A549 (cell line): Measurements from ENCODE around the gene SPECC1L. TPM values are rescaled to one million over a fixed set of nuclear protein-coding genes. Genes with fewer than 3 reads are reported as not detected.

ENCODE experiments used
- ATAC-seq, 2 experiments: fragments of 200-7000 bp in 1 of 2; fragments of >200 bp in 1 of 2; cut with Nextera tagmentation in 1 of 2; cut with Tn5 transposase in 1 of 2; 3 replicates each; pipeline versions ENCODE4 v1.8.0 to v1.9.1; 2018 to 2020; ENCODE audit warnings: mild to moderate bottlenecking in 1 of 2, moderate library complexity in 1 of 2
- CTCF ChIA-PET: fragments of 300-600 bp; sonication (Branson Sonifier 250); formaldehyde crosslinking; extraction: SDS; loops from one replicate; lab custom pipeline; 2021; ENCODE audit warnings: antibody characterized with exemption, inconsistent platforms; lab: Yijun Ruan, JAX
- POLR2A ChIA-PET: fragments of 350-600 bp; formaldehyde crosslinking; extraction: SDS; loops from one replicate; lab custom pipeline; 2021; ENCODE audit warnings: antibody characterized with exemption, inconsistent platforms; lab: Yijun Ruan, JAX
- DNase-seq, 2 experiments: peaks; one replicate each; pipeline versions ENCODE4 v3.0.0 to v3.0.0-alpha.2; 2011 to 2016; ENCODE audit warnings: low read depth in 1 of 2, low spot score in 1 of 2
- FAIRE-seq: peaks from 2 replicates; lab custom pipeline; 2011; peaks lifted over from hg19 to GRCh38; lab: Jason Lieb, UNC
- H3K27ac ChIP-seq, 2 experiments: fragments of >200 bp; sonication (Bioruptor Twin); formaldehyde crosslinking; 3 replicates each; pipeline ENCODE4 v1.5.1; 2016 to 2017
- H3K4me1 ChIP-seq: fragments of >200 bp; sonication (Bioruptor Twin); formaldehyde crosslinking; 3 replicates; pipeline ENCODE4 v1.6.1; 2016
- H3K4me2 ChIP-seq: fragments of >200 bp; sonication (Bioruptor Twin); formaldehyde crosslinking; 3 replicates; pipeline ENCODE4 v1.6.1; 2016
- H3K4me3 ChIP-seq: fragments of >200 bp; sonication (Bioruptor Twin); formaldehyde crosslinking; 3 replicates; pipeline ENCODE4 v1.5.1; 2016
- H3K9me3 ChIP-seq: fragments of >200 bp; sonication (Bioruptor Twin); formaldehyde crosslinking; 3 replicates; pipeline ENCODE4 v1.6.1; 2016
- BCL3 ChIP-seq: fragments of >200 bp; sonication (Bioruptor Twin); formaldehyde crosslinking; IDR thresholded peaks from 3 replicates; pipeline ENCODE4 v1.6.1; 2016
- CEBPB ChIP-seq, 2 experiments: fragments of >200 bp in 1 of 2; sonication (Bioruptor Twin) in 1 of 2; formaldehyde crosslinking in 1 of 2; IDR thresholded peaks; 2 replicates each; pipeline ENCODE4 v1.6.1; 2012 to 2016
- CHD2 ChIP-seq: fragments of 150-350 bp; IDR thresholded peaks from 2 replicates; pipeline ENCODE4 v1.6.1; 2014; ENCODE audit warnings: low read length; ENCODE audit not compliant: partially characterized antibody
- CHD4 ChIP-seq: fragments of 200-600 bp; sonication (generic); IDR thresholded peaks from 2 replicates; pipeline ENCODE4 v1.6.1; 2016; ENCODE audit warnings: antibody characterized with exemption, mild to moderate bottlenecking, borderline replicate concordance
- EHMT2 ChIP-seq: fragments of 200-600 bp; sonication (generic); IDR thresholded peaks from 2 replicates; pipeline ENCODE4 v1.6.1; 2016; ENCODE audit warnings: antibody characterized with exemption, low read depth, mild to moderate bottlenecking, moderate library complexity
- EP300 ChIP-seq, 2 experiments: fragments of >200 bp; sonication (Bioruptor Twin); formaldehyde crosslinking; IDR thresholded peaks; 2 replicates in 1 of 2; 3 replicates in 1 of 2; pipeline ENCODE4 v1.6.1; 2016 to 2017
- FOSB ChIP-seq: fragments of 250-450 bp; sonication (Bioruptor Pico); IDR thresholded peaks from 2 replicates; pipeline ENCODE4 v1.5.0; 2020; ENCODE audit warnings: mild to moderate bottlenecking, moderate library complexity
- FOSL2 ChIP-seq, 2 experiments: fragments of 450-650 bp in 1 of 2; fragments of >200 bp in 1 of 2; sonication (Bioruptor Twin) in 1 of 2; formaldehyde crosslinking; IDR thresholded peaks; 2 replicates each; pipeline versions ENCODE4 v1.5.0 to v1.6.1; 2016 to 2020; ENCODE audit warnings: mild to moderate bottlenecking in 1 of 2, moderate library complexity in 1 of 2
- GATA3 ChIP-seq: IDR thresholded peaks from 2 replicates; pipeline ENCODE4 v1.6.1; 2012; ENCODE audit warnings: borderline replicate concordance
- HOXA7 ChIP-seq: fragments of 250-450 bp; sonication (Bioruptor Pico); IDR thresholded peaks from 2 replicates; pipeline ENCODE4 v1.5.0; 2020; ENCODE audit warnings: mild to moderate bottlenecking, moderate library complexity
- JUN ChIP-seq, 2 experiments: fragments of >200 bp; sonication (Bioruptor Twin); formaldehyde crosslinking; IDR thresholded peaks; 2 replicates in 1 of 2; 3 replicates in 1 of 2; pipeline ENCODE4 v1.6.1; 2016 to 2017
- JUNB ChIP-seq: fragments of >200 bp; sonication (Bioruptor Twin); formaldehyde crosslinking; IDR thresholded peaks from 2 replicates; pipeline ENCODE4 v1.6.1; 2016
- KDM5A ChIP-seq: fragments of 200-600 bp; sonication (generic); IDR thresholded peaks from 2 replicates; pipeline ENCODE4 v1.6.1; 2016; ENCODE audit warnings: antibody characterized with exemption, mild to moderate bottlenecking
- MAFK ChIP-seq: fragments of 450-650 bp; IDR thresholded peaks from 2 replicates; pipeline ENCODE4 v1.6.1; 2014; ENCODE audit not compliant: partially characterized antibody
- MYC ChIP-seq: IDR thresholded peaks from 2 replicates; pipeline ENCODE4 v1.6.1; 2012; ENCODE audit warnings: mild to moderate bottlenecking, inconsistent platforms, low read length, improper control_type of control experiment, borderline replicate concordance
- NFE2L2 ChIP-seq: fragments of 150-350 bp; conservative IDR thresholded peaks from 2 replicates; pipeline ENCODE4 v1.6.1; 2014; ENCODE audit warnings: low read length
- NPAS2 ChIP-seq: fragments of 250-450 bp; sonication (Bioruptor Pico); IDR thresholded peaks from 2 replicates; pipeline ENCODE4 v1.8.0; 2022; ENCODE audit warnings: mild to moderate bottlenecking, moderate library complexity, borderline replicate concordance
- PHF8 ChIP-seq: fragments of 200-600 bp; sonication (generic); IDR thresholded peaks from 2 replicates; pipeline ENCODE4 v1.6.1; 2016; ENCODE audit warnings: low read depth, mild to moderate bottlenecking, antibody characterized with exemption, moderate library complexity, borderline replicate concordance
- RARB ChIP-seq: fragments of 250-450 bp; sonication (Bioruptor Pico); IDR thresholded peaks from 2 replicates; pipeline ENCODE4 v1.8.0; 2021; ENCODE audit warnings: mild to moderate bottlenecking, moderate library complexity
- RFX5 ChIP-seq: fragments of 450-650 bp; IDR thresholded peaks from 2 replicates; pipeline ENCODE4 v1.7.1; 2014; ENCODE audit warnings: antibody characterized with exemption, mild to moderate bottlenecking, moderate library complexity
- RNF2 ChIP-seq: fragments of 200-600 bp; sonication (generic); IDR thresholded peaks from 2 replicates; pipeline ENCODE4 v1.6.1; 2016; ENCODE audit warnings: low read depth, mild to moderate bottlenecking, antibody characterized with exemption, moderate library complexity, borderline replicate concordance
- SMC3 ChIP-seq: fragments of >200 bp; sonication (Bioruptor Twin); formaldehyde crosslinking; IDR thresholded peaks from 3 replicates; pipeline ENCODE4 v1.6.1; 2018; ENCODE audit warnings: inconsistent platforms
- SREBF2 ChIP-seq: fragments of 450-650 bp; IDR thresholded peaks from 2 replicates; pipeline ENCODE4 v1.6.1; 2014; ENCODE audit warnings: mild to moderate bottlenecking, moderate library complexity
- TP53 ChIP-seq: fragments of 250-450 bp; sonication (Bioruptor Pico); IDR thresholded peaks from 2 replicates; pipeline ENCODE4 v1.5.0; 2021; ENCODE audit warnings: mild to moderate bottlenecking, moderate library complexity
- ZFP36 ChIP-seq: fragments of 450-650 bp; IDR thresholded peaks from 2 replicates; pipeline ENCODE4 v1.6.1; 2014; ENCODE audit warnings: borderline replicate concordance; ENCODE audit not compliant: partially characterized antibody
- ZNF302 ChIP-seq: fragments of 250-450 bp; sonication (Bioruptor Pico); IDR thresholded peaks from 2 replicates; pipeline ENCODE4 v1.9.0; 2021; ENCODE audit warnings: inconsistent platforms, mild to moderate bottlenecking, moderate library complexity
- WGBS: methylation state at CpG from one replicate; pipeline ENCODE4 v1.1.6; 2017; ENCODE audit errors: missing lambda C conversion rate; 5-methylcytosine and 5-hydroxymethylcytosine counted together
- polyA plus RNA-seq, 4 experiments: library from polyadenylated mRNA; depleted of rRNA in 3 of 4; stranded (reverse); fragments of >200 nt; fragmentation: RNase III in 1 of 4; extraction: RNeasy Plus Mini Kit Qiagen cat#74134 plus additional on column Dnase treatment in 1 of 4; gene quantifications; 2 replicates in 3 of 4; 3 replicates in 1 of 4; pipeline ENCODE4 v1.2.3, GENCODE V29; 2011 to 2017
- TF ChIP-seq, protein P1 (sequence below): IDR thresholded peaks from 2 replicates; pipeline ENCODE4 v1.6.1; 2012
- TF ChIP-seq, protein P2 (sequence below): IDR thresholded peaks from 2 replicates; pipeline ENCODE4 v1.6.1; 2012; ENCODE audit warnings: low read depth, borderline replicate concordance

Gene SPECC1L
- polyA plus RNA-seq, 2 of the 4 experiments (the other 2 are of a cell fraction), result 14.8 to 25.2 TPM

DNA sequence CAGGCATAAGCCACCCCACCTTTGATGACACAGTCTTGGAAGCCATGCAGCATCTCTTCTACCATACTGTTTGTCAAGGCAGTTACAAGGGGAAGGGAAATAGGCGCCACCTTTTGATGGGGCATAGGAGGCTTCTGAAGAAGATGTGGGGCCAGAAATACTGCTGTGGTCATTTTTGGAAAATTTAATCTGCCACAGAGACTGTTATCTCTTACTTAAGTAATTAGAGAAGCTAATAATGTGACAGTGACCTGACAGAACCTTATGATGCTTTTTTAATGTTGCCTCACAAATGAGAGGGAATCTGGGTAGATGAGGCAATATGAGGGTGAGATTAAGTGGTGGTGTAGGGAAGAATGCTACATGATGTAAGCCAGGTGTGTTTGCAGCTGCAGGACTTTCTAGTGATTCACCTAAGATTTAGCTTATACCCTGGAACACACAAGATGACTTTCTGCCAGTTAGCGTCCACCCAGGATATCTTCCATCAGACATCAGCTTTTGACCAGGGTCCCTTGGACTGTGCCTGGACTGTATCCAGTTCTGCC lies 122.5 kb downstream of the SPECC1L start:
- POLR2A ChIA-PET, result no interaction called here
- no peak for FAIRE-seq
- TF ChIP-seq FOSL2 (IDR thresholded peaks at IDR 0.05) (no peak), FOSL2 (CRISPR knock-in tag; IDR thresholded peaks at IDR 0.05) (no peak), JUN (IDR thresholded peaks at IDR 0.05) (no peak), ZFP36 (no peak), CHD4 (no peak), NFE2L2 (no peak), EP300 (IDR thresholded peaks at IDR 0.05) (no peak), RARB (CRISPR knock-in tag) (no peak), MAFK (no peak), RFX5 (no peak), BCL3 (no peak), CEBPB (IDR thresholded peaks at IDR 0.05) (no peak), KDM5A (no peak), EHMT2 (no peak), NPAS2 (CRISPR knock-in tag) (no peak), PHF8 (no peak), FOSB (CRISPR knock-in tag) (no peak), SMC3 (no peak), GATA3 (no peak)
- TF ChIP-seq, all 56 proteins: peak for 0
- 97% methylated on average over 2 of the region's 2 CpGs for WGBS
- Histone ChIP-seq H3K4me3 (no peak overlapping the region), H3K27ac (no peak overlapping the region), H3K4me1 (no peaks in the 10 kb centered on the region), H3K4me2 (no peak overlapping the region), H3K9me3 (no peaks in the 10 kb centered on the region)
- ATAC-seq (no peak), DNase-seq (no peak)
- CTCF ChIA-PET, result interaction anchor here (1.0 to 1.1 kb wide), 2 partner anchors 10 kb away, joined by 3 read pairs; no protein-coding TSS in a partner anchor

DNA sequence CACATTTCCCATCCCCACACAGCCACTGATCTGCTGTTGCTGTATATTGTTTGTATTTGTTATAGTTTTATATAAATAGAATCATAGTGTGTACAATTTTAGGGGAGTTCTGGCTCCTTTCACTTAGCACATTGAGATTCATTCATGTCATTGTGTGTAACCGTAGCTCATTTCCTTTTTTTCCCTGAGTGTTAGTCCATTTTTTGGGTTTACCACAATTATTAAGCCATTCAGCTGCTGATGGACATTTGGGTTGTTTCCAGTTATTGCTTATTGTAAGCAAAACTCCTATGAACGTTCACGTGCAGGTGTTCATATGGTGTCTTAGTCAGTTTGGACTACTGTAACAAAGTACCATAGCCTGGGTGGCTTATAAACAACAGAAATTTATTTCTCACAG lies 123.2 kb downstream of the SPECC1L start:
- no peaks in the 10 kb centered on the region for H3K9me3 ChIP-seq
- no peak overlapping the region for H3K27ac ChIP-seq
- no peak for TF ChIP-seq FOSB (CRISPR knock-in tag)
- TF ChIP-seq MYC, result no peak
- TF ChIP-seq KDM5A, result no peak
- no peak for TF ChIP-seq RARB (CRISPR knock-in tag)
- no peak for TF ChIP-seq JUNB
- TF ChIP-seq, protein P1, sequence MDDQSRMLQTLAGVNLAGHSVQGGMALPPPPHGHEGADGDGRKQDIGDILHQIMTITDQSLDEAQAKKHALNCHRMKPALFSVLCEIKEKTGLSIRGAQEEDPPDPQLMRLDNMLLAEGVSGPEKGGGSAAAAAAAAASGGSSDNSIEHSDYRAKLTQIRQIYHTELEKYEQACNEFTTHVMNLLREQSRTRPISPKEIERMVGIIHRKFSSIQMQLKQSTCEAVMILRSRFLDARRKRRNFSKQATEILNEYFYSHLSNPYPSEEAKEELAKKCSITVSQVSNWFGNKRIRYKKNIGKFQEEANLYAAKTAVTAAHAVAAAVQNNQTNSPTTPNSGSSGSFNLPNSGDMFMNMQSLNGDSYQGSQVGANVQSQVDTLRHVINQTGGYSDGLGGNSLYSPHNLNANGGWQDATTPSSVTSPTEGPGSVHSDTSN, result no peak
- no peak for TF ChIP-seq GATA3
- ATAC-seq, result no peak
- WGBS, result 88% methylated on average over 3 of the region's 3 CpGs
- H3K4me3 ChIP-seq, result no peak overlapping the region
- POLR2A ChIA-PET, result no interaction called here
- H3K4me1 ChIP-seq, result no peaks in the 10 kb centered on the region
- no peak for DNase-seq
- no peak overlapping the region for H3K4me2 ChIP-seq
- no peak for FAIRE-seq
- CTCF ChIA-PET, result interaction anchor here (1.1 kb wide), 1 partner anchor 9 kb away, joined by 3 read pairs; no protein-coding TSS in a partner anchor

DNA sequence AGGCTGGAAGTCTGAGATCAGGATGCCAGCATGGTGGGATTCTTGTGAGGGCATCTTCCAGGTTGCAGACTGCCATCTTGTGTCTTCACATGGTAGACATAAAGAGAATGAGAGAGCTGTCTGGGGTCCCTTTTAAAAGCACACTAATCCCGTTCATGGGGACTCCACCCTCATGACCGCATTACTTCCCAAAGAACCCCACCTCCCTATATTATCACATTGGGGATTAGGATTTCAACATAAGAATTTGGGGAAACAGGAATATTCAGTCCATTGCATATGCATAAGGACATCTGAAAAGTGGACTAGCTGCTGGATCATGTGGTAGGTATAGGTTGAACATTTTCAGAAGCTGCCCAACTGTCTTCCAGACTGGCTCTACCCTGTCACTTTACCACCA lies 123.6 kb downstream of the SPECC1L start:
- ChIA-PET CTCF (interaction anchor here (1.1 kb wide), 1 partner anchor 9 kb away, joined by 3 read pairs; no protein-coding TSS in a partner anchor), POLR2A (no interaction called here)
- no peaks in the 10 kb centered on the region for H3K9me3 ChIP-seq
- FAIRE-seq (no peak), DNase-seq (no peak), ATAC-seq (no peak)
- H3K4me1 ChIP-seq, result no peaks in the 10 kb centered on the region
- no peak overlapping the region for H3K4me3 ChIP-seq
- 93% methylated on average over 2 of the region's 2 CpGs for WGBS
- no peak overlapping the region for H3K27ac ChIP-seq
- no peak overlapping the region for H3K4me2 ChIP-seq
- TF ChIP-seq, protein P2, sequence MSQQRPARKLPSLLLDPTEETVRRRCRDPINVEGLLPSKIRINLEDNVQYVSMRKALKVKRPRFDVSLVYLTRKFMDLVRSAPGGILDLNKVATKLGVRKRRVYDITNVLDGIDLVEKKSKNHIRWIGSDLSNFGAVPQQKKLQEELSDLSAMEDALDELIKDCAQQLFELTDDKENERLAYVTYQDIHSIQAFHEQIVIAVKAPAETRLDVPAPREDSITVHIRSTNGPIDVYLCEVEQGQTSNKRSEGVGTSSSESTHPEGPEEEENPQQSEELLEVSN, result no peak
- TF ChIP-seq HOXA7 (no peak), TP53 (no peak), ZNF302 (CRISPR knock-in tag) (no peak), RNF2 (no peak), FOSB (CRISPR knock-in tag) (no peak), FOSL2 (IDR thresholded peaks at IDR 0.05) (no peak), FOSL2 (CRISPR knock-in tag; IDR thresholded peaks at IDR 0.05) (no peak), SREBF2 (no peak), CHD2 (no peak), NPAS2 (CRISPR knock-in tag) (no peak), PHF8 (no peak), RFX5 (no peak)
- TF ChIP-seq, protein P1, result no peak
